ENCODE data around the gene IRF3.

IRF3 gene

GRCh38 chr19:49665036-49665350, 664 bp downstream of the IRF3 start:
- no peak for DNase-seq

- DNase-seq: peak; percentile 29 to 60
Measured at GRCh38 chr19:49664171-49665035, 1.3 kb downstream of the IRF3 start.

GRCh38 chr19:49663224-49663623, 2.4 kb downstream of the IRF3 start:
- no peak for DNase-seq

- DNase-seq: no peak
Measured at GRCh38 chr19:49662011-49662410, 3.6 kb downstream of the IRF3 start.

GRCh38 chr19:49660338-49660961, 5.2 kb downstream of the IRF3 start:
- DNase-seq: no peak

- DNase-seq: no peak
Measured at GRCh38 chr19:49658566-49659442, 6.9 kb downstream of the IRF3 start.

- no peak for DNase-seq
Measured at GRCh38 chr19:49658139-49658517, 7.5 kb downstream of the IRF3 start.

GRCh38 chr19:49657493-49658138, 8.0 kb downstream of the IRF3 start:
- no peak for DNase-seq

- DNase-seq: no peak
Measured at GRCh38 chr19:49656456-49657109, 9.1 kb downstream of the IRF3 start.

- no peak for DNase-seq
Measured at GRCh38 chr19:49655570-49656455, 9.8 kb downstream of the IRF3 start.

- no peak for DNase-seq
Measured at GRCh38 chr19:49654581-49654980, 11.1 kb downstream of the IRF3 start.

GRCh38 chr19:49653466-49653806, 12.2 kb downstream of the IRF3 start:
- no peak for DNase-seq

- DNase-seq: no peak
Measured at GRCh38 chr19:49652551-49653465, 12.8 kb downstream of the IRF3 start.

GRCh38 chr19:49651820-49652550, 13.7 kb downstream of the IRF3 start:
- no peak for DNase-seq

- DNase-seq: no peak
Measured at GRCh38 chr19:49651029-49651819, 14.4 kb downstream of the IRF3 start.

- no peak for DNase-seq
Measured at GRCh38 chr19:49646586-49646985, 19.1 kb downstream of the IRF3 start.

- DNase-seq: no peak
Measured at GRCh38 chr19:49645995-49646394, 19.7 kb downstream of the IRF3 start.

- DNase-seq: no peak
Measured at GRCh38 chr19:49645592-49645991, 20.1 kb downstream of the IRF3 start.

- DNase-seq: no peak
Measured at GRCh38 chr19:49643466-49643865, 22.2 kb downstream of the IRF3 start.

All from cerebellar nuclear complex (tissue), 1 donor.